Fibroblast of the aortic adventitia (primary cell): ENCODE measurements around the gene ZMYM5. TPM values are rescaled to one million over a fixed set of nuclear protein-coding genes. Genes with fewer than 3 reads are reported as not detected.

Source experiments
- total RNA-seq: library from RNA; depleted of rRNA; stranded (reverse); fragments of >200 nt; gene quantifications from 2 replicates; pipeline ENCODE4 v1.2.3, GENCODE V29; 2012; ENCODE audit warnings: low replicate concordance

The ZMYM5 gene
- total RNA-seq, 1 donor = 21.0 TPM

Other genes starting within 250 kb of the ZMYM5 start
- gene MPHOSPH8, start 230.0 kb downstream of the ZMYM5 start, total RNA-seq = 14.0 and 48.5 TPM in 2 replicates
- 41.0 and 61.3 TPM in 2 replicates for gene PSPC1, start 80.7 kb downstream of the ZMYM5 start, total RNA-seq
- gene ZMYM2, start 95.1 kb upstream of the ZMYM5 start, total RNA-seq = 47.8 and 62.5 TPM in 2 replicates